Measurements from ENCODE around the gene CDH1. TPM values are rescaled to one million over a fixed set of nuclear protein-coding genes. Genes with fewer than 3 reads are reported as not detected.

The CDH1 gene
- total and polyA plus RNA-seq, 2 donors from 2014 or later: 47.0 to 149 TPM

- Histone ChIP-seq H3K4me1 (ENCODE audit: control insufficient read depth in 2 of 3, insufficient read depth in 2 of 3, low read depth in 1 of 3, low read length in 3 of 3) (peaks cover 0 to 7% (median 5%) of the 10 kb centered on the region in 3 donors), H3K27me3 (ENCODE audit: control insufficient read depth, insufficient read depth, low read length) (no peaks in the 10 kb centered on the region), H3K9me3 (ENCODE audit: control insufficient read depth in 2 of 3, insufficient read depth in 1 of 3, low read length in 3 of 3) (no peaks in the 10 kb centered on the region), H3K9ac (ENCODE audit: low read length in 3 of 3) (no peak overlapping the region), H3K36me3 (ENCODE audit: control insufficient read depth in 2 of 3, insufficient read depth in 3 of 3, low read length in 3 of 3) (no peaks in the 10 kb centered on the region), H3K27ac (ENCODE audit: low read depth in 2 of 2, low read length in 2 of 2) (no peak overlapping the region), H3K4me3 (ENCODE audit: low read length in 3 of 3) (no peak overlapping the region)
- FAIRE-seq (no peak), DNase-seq (no peak)
- intact Hi-C loops (cut with DNase I): no loop called here
- no peak for TF ChIP-seq CTCF (IDR thresholded peaks at IDR 0.05; ENCODE audit: borderline replicate concordance, extremely low read depth, insufficient read depth)
Observed at GRCh38 chr16:68759062-68759461, 22.0 kb downstream of the CDH1 start.

- H3K4me1 ChIP-seq (ENCODE audit: control insufficient read depth in 2 of 3, insufficient read depth in 2 of 3, low read depth in 1 of 3, low read length in 3 of 3): peaks cover 0 to 7% (median 5%) of the 10 kb centered on the region in 3 donors
- H3K9ac ChIP-seq (ENCODE audit: low read length in 3 of 3): no peak overlapping the region
Observed at GRCh38 chr16:68760671-68761275, 23.7 kb downstream of the CDH1 start.

GRCh38 chr16:68762996-68763756, 26.1 kb downstream of the CDH1 start:
- no peak for DNase-seq
- Histone ChIP-seq H3K9me3 (ENCODE audit: control insufficient read depth in 2 of 3, insufficient read depth in 1 of 3, low read length in 3 of 3) (no peaks in the 10 kb centered on the region), H3K9ac (ENCODE audit: low read length in 3 of 3) (peak overlapping the region in 1 of 3 donors; percentile 7), H3K27me3 (ENCODE audit: control insufficient read depth, insufficient read depth, low read length) (no peaks in the 10 kb centered on the region), H3K4me1 (ENCODE audit: control insufficient read depth in 2 of 3, insufficient read depth in 2 of 3, low read depth in 1 of 3, low read length in 3 of 3) (peaks cover 0 to 7% (median 5%) of the 10 kb centered on the region in 3 donors), H3K36me3 (ENCODE audit: control insufficient read depth in 2 of 3, insufficient read depth in 3 of 3, low read length in 3 of 3) (no peaks in the 10 kb centered on the region), H3K4me3 (ENCODE audit: low read length in 3 of 3) (no peak overlapping the region), H3K27ac (ENCODE audit: low read depth in 2 of 2, low read length in 2 of 2) (peak overlapping the region in 1 of 2 donors; percentile 5)
- no peak for TF ChIP-seq CTCF (IDR thresholded peaks at IDR 0.05; ENCODE audit: borderline replicate concordance, extremely low read depth, insufficient read depth)
- no peak for FAIRE-seq
- intact Hi-C loops (cut with DNase I): no loop called here

More at GRCh38 chr16:68760671-68761275, 23.7 kb downstream of the CDH1 start:
- no peak for TF ChIP-seq CTCF (IDR thresholded peaks at IDR 0.05; ENCODE audit: borderline replicate concordance, extremely low read depth, insufficient read depth)
- Histone ChIP-seq H3K27me3 (ENCODE audit: control insufficient read depth, insufficient read depth, low read length) (no peaks in the 10 kb centered on the region), H3K27ac (ENCODE audit: low read depth in 2 of 2, low read length in 2 of 2) (peak overlapping the region in 1 of 2 donors; percentile 11), H3K36me3 (ENCODE audit: control insufficient read depth in 2 of 3, insufficient read depth in 3 of 3, low read length in 3 of 3) (no peaks in the 10 kb centered on the region), H3K9me3 (ENCODE audit: control insufficient read depth in 2 of 3, insufficient read depth in 1 of 3, low read length in 3 of 3) (no peaks in the 10 kb centered on the region), H3K4me3 (ENCODE audit: low read length in 3 of 3) (no peak overlapping the region)
- intact Hi-C loops (cut with DNase I): no loop called here
- FAIRE-seq (no peak), DNase-seq (no peak)

All from kidney (tissue), 14 donors.